Prostate gland (tissue), 2 donors: Measurements from ENCODE around the gene GCM1.

Experiments used
- POLR2AphosphoS5 ChIP-seq: sonication (generic); formaldehyde crosslinking; IDR thresholded peaks from one replicate; pipeline ENCODE4 v1.6.1; 2017; ENCODE audit warnings: antibody characterized with exemption
- TF ChIP-seq, protein P1 (sequence below), 4 experiments: fragments of 200-600 bp in 2 of 4; fragments of 450-650 bp in 2 of 4; sonication (generic) in 2 of 4; IDR thresholded peaks; 1 replicate in 3 of 4; 2 replicates in 1 of 4; pipeline ENCODE4 v1.5.1; 2016 to 2019; ENCODE audit warnings: antibody characterized with exemption in 4 of 4, mild to moderate bottlenecking in 2 of 4, moderate library complexity in 2 of 4

DNA sequence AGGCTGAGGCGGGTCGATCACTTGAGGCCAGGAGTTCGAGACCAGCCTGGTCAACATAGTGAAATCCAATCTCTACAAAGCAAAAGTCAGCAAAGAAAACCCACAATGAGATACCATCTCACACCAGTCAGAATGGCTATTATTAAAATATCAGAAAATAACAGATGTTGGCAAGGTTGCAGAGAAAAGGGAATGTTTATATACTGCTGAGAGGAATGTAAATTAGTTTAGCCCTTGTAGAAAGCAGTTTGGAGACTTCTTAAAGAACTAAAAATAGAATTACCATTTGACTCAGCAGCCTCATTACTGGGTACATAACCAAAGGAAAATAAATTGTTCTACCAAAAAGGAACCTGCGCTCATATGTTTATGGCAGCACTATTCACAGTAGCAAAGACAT, 16.7 kb upstream of the GCM1 start:
- TF ChIP-seq POLR2AphosphoS5: no peak
- TF ChIP-seq, protein P1, sequence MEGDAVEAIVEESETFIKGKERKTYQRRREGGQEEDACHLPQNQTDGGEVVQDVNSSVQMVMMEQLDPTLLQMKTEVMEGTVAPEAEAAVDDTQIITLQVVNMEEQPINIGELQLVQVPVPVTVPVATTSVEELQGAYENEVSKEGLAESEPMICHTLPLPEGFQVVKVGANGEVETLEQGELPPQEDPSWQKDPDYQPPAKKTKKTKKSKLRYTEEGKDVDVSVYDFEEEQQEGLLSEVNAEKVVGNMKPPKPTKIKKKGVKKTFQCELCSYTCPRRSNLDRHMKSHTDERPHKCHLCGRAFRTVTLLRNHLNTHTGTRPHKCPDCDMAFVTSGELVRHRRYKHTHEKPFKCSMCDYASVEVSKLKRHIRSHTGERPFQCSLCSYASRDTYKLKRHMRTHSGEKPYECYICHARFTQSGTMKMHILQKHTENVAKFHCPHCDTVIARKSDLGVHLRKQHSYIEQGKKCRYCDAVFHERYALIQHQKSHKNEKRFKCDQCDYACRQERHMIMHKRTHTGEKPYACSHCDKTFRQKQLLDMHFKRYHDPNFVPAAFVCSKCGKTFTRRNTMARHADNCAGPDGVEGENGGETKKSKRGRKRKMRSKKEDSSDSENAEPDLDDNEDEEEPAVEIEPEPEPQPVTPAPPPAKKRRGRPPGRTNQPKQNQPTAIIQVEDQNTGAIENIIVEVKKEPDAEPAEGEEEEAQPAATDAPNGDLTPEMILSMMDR (IDR thresholded peaks at IDR 0.05): no peak
